ENCODE results near the gene TSC22D4.
"Not testable (repeated sequence)": the region's sequence is repeated elsewhere in the genome, so short reads cannot be mapped to it uniquely, and the experiment has no call there.

DNA sequence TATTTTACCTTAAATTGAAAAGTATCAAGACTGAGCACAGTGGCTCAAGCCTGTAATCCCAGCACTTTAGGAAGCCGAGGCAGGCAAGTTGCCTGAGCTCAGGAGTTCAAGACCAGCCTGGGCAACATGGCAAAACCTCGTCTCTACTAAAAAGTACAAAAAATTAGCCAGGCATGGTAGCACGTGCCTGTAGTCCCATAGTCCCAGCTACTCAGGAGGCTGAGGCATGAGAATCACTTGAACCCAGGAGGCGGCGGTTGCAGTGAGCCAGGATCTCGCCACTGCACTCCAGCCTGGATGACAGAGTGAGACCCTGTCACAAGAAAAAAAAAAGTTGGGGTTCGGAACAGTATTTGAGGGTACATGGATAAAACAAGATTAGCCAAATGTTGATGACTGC is 39.8 kb downstream of the TSC22D4 start:
- TF ChIP-seq, protein P1, sequence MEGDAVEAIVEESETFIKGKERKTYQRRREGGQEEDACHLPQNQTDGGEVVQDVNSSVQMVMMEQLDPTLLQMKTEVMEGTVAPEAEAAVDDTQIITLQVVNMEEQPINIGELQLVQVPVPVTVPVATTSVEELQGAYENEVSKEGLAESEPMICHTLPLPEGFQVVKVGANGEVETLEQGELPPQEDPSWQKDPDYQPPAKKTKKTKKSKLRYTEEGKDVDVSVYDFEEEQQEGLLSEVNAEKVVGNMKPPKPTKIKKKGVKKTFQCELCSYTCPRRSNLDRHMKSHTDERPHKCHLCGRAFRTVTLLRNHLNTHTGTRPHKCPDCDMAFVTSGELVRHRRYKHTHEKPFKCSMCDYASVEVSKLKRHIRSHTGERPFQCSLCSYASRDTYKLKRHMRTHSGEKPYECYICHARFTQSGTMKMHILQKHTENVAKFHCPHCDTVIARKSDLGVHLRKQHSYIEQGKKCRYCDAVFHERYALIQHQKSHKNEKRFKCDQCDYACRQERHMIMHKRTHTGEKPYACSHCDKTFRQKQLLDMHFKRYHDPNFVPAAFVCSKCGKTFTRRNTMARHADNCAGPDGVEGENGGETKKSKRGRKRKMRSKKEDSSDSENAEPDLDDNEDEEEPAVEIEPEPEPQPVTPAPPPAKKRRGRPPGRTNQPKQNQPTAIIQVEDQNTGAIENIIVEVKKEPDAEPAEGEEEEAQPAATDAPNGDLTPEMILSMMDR (conservative IDR thresholded peaks at IDR 0.05; ENCODE audit: low read depth in 2 of 2), result not testable (repeated sequence)
- not testable (repeated sequence) for TF ChIP-seq ZNF114 (CRISPR knock-in tag; IDR thresholded peaks at IDR 0.05); EZH2 (IDR thresholded peaks at IDR 0.05; ENCODE audit: low read depth, unreplicated experiment); POLR2AphosphoS5 (IDR thresholded peaks at IDR 0.05; ENCODE audit: low read depth); JUNB (IDR thresholded peaks at IDR 0.05; ENCODE audit: unreplicated experiment); CREB1 (CRISPR knock-in tag; IDR thresholded peaks at IDR 0.05; ENCODE audit: low read depth); EZH2phosphoT487 (IDR thresholded peaks at IDR 0.05; ENCODE audit: unreplicated experiment); STAT1 (IDR thresholded peaks at IDR 0.05; ENCODE audit: unreplicated experiment); NANOG (IDR thresholded peaks at IDR 0.05; ENCODE audit: borderline replicate concordance)
- TF ChIP-seq, protein P2, sequence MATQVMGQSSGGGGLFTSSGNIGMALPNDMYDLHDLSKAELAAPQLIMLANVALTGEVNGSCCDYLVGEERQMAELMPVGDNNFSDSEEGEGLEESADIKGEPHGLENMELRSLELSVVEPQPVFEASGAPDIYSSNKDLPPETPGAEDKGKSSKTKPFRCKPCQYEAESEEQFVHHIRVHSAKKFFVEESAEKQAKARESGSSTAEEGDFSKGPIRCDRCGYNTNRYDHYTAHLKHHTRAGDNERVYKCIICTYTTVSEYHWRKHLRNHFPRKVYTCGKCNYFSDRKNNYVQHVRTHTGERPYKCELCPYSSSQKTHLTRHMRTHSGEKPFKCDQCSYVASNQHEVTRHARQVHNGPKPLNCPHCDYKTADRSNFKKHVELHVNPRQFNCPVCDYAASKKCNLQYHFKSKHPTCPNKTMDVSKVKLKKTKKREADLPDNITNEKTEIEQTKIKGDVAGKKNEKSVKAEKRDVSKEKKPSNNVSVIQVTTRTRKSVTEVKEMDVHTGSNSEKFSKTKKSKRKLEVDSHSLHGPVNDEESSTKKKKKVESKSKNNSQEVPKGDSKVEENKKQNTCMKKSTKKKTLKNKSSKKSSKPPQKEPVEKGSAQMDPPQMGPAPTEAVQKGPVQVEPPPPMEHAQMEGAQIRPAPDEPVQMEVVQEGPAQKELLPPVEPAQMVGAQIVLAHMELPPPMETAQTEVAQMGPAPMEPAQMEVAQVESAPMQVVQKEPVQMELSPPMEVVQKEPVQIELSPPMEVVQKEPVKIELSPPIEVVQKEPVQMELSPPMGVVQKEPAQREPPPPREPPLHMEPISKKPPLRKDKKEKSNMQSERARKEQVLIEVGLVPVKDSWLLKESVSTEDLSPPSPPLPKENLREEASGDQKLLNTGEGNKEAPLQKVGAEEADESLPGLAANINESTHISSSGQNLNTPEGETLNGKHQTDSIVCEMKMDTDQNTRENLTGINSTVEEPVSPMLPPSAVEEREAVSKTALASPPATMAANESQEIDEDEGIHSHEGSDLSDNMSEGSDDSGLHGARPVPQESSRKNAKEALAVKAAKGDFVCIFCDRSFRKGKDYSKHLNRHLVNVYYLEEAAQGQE (IDR thresholded peaks at IDR 0.05; ENCODE audit: unreplicated experiment), result not testable (repeated sequence)
